ENCODE measurements around the gene RAD51B.

RAD51B gene

GRCh38 chr14:68724914-68725313 is 905.3 kb downstream of the RAD51B start:
- no peak for DNase-seq (ENCODE audit: low read depth)

GRCh38 chr14:68726093-68726695 is 906.6 kb downstream of the RAD51B start:
- no peak for DNase-seq (ENCODE audit: low read depth)

GRCh38 chr14:68727315-68728047 is 907.9 kb downstream of the RAD51B start:
- no peak for DNase-seq (ENCODE audit: low read depth)

- no peak for DNase-seq (ENCODE audit: low read depth)
Observed at GRCh38 chr14:68728342-68729106, 908.9 kb downstream of the RAD51B start.

DNA sequence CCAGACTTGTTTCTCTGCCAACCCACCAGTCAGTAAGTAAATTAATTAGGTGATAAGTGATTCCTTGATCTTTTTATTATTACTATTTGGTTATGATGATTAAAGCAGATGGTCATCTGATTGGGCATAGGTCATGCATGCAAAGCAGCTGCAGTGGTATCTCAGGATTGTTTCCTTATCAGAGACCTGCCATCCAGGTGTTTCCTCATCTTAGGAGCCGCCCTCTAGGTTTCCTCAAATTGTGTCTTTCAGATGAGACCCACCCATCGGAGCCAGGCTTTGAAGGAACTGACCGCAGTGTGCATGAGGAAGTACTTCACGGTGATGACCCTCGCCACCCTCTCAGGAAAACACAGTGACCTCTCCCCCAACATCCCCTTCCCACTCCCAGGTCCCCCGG is 910.0 kb downstream of the RAD51B start:
- no peak for DNase-seq (ENCODE audit: low read depth)

- no peak for DNase-seq (ENCODE audit: low read depth)
Observed at GRCh38 chr14:68730348-68730747, 910.8 kb downstream of the RAD51B start.

DNA sequence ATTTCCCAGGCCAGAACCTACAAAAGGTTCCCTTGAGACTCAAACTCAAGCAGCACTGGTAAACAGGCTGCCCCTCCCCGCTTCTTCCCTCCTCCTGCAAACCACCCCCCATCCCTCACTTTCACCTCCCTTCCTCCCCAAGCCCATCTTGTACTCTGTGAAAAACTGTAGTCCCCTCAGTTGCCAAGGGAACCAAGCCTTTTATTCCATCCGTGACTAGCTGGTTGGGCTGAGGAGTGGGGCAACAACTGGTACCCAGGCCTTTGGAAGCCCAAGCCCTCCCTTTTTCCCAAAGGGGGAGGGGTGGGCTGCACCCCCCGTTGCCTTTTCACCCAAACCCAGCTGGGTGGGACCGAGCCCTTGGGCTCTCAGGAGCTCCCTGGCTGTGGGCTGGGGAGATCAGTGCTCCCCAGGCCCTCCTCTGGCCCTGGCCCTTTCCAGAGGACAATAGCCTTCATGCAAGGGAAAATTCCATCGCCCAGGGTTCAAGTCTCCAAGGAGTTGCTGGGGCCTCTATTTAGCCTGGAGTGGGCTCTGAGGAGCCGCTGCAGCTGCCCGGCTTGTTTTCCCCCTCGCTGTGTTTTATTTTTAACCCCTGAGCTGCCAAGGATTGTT is 911.3 kb downstream of the RAD51B start:
- no peak for DNase-seq (ENCODE audit: low read depth)

- no peak for DNase-seq (ENCODE audit: low read depth)
Observed at GRCh38 chr14:68733086-68733914, 913.7 kb downstream of the RAD51B start.

DNA sequence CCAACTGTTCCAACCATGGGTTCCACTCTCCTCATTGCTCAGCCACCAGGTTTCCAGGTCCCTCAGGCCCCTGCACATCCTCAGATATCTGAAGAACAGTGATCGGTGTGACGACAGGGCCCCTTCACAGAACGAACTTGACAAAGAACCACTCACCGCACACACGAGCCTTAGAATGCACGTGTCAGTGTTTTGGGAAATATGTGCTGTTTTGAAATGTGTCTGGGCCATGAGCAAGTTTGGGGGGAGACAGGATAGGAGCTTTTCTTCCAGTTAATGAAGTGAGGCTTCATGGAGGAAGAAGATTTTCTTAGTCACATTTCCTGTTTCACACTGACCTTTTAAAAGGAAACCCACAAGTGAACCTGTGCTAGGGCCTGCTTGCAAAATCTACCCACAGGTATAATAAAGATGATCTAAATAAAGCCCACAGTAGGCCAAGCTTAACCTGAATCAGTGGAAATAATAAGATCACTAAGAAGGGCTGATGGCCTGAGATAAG is 914.7 kb downstream of the RAD51B start:
- peak; percentile 33 for DNase-seq (ENCODE audit: low read depth)

GRCh38 chr14:68735856-68736255 is 916.3 kb downstream of the RAD51B start:
- DNase-seq (ENCODE audit: low read depth): no peak

DNA sequence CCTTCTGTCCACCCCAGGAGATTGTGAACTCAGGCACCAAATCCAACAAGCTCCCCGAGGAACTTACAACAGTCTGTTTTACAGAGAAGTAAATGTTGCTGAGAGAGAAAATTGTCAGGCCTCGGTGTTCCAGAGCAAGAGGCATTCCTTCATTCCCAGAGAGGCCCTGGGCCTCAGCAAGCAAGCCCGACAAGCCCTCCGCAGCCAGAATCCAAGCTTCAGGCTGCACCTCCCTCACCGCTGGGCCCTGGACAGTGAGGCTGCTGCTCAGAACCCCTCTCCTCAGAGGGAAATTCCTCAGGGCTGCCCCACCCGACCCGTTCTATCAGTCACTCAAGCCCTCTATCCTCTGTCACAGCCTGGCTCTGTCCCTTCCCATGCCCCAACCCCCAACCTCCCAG is 916.9 kb downstream of the RAD51B start:
- no peak for DNase-seq (ENCODE audit: low read depth)

DNA sequence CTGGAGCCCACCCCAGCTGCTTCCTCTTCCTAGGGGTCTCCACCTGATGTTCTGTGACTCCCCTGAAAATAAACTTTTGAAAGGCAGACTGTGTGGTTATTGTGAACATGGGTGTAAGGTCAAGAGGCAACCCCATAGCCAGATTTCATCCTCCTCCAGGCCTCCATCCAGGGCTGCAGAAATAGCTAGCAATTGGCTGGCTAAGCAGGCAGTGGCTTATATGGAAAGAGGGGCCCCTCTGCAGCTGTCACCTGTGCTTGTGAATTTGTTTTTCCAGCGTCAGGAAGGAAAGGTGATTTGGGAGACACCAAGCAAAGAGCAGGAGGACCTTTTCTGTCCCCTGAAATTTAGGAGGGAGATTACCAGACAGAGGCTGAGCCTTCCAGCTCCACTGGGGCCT is 917.5 kb downstream of the RAD51B start:
- no peak for DNase-seq (ENCODE audit: low read depth)

DNA sequence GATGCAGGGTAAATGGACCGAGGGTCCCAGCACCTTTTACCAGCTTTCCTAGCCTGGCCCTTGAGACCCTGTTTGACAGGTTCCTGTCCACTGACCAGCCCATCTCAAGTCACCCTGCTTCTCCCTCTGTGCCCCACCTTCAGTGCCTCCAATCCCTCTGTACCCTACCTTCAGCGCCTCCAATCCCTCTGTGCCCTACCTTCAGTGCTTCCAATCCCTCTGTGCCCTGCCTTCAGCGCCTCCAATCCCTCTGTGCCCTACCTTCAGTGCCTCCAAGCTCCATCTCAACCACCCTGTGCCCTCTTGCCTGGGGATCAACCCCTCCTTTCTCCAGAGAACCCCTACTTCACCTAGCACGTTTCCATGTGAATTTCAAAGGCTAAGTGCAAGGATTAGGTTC is 919.0 kb downstream of the RAD51B start:
- no peak for DNase-seq (ENCODE audit: low read depth)

GRCh38 chr14:68739701-68740100 is 920.1 kb downstream of the RAD51B start:
- no peak for DNase-seq (ENCODE audit: low read depth)

DNA sequence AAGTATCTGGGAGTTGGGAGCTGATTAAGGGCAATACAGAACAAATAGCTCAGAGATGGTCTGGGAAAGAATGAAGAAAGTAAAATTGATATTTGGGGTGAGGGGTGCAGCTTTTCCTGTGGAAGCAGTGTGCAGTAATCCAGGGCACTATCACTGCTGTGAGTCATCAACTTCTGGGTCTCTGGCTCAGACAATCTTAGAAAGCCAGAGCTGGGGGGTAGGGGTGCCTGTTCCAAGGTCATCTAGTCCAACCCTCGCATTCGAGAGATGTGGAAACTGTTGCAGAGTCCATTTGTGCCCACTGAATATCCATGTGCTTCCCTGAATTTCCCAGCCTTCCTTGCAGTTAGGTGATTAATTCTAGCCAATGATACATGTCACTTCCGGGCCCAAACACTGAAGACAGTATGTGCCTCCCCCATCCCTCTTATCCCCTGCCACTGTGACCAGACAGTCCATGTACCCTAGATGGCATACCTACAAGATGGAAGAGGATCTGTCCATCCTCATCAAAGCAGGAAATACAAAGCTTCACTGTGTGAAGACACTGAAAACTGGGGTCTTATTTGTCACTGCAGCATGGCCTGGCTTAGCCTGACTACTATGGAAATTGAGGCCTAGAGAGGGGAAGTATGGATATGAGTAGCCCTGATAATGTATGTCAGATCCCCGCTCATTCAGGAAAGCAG is 921.4 kb downstream of the RAD51B start:
- DNase-seq (ENCODE audit: low read depth): no peak

- no peak for DNase-seq (ENCODE audit: low read depth)
Observed at GRCh38 chr14:68741477-68741791, 921.9 kb downstream of the RAD51B start.

GRCh38 chr14:68741839-68742470 is 922.4 kb downstream of the RAD51B start:
- DNase-seq (ENCODE audit: low read depth): no peak

DNA sequence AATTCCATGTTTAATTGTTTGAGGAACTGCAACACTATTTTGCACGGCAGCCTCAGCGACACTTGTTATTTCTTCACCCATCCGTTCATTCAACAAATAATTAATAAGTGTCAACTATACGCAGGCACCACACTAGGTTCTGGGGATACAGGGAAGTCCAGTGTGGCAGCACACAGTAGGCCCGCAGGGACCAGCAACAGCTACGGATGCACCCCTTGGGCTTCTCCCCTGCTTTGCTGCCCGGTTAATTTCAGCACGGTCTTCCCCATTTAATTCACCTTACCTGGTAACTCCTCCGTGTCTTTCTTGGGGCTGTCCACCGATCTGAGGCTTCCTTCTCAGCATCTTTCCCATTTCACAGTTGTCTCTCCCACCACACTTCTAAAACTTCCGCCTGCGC is 925.0 kb downstream of the RAD51B start:
- DNase-seq (ENCODE audit: low read depth): no peak

DNA sequence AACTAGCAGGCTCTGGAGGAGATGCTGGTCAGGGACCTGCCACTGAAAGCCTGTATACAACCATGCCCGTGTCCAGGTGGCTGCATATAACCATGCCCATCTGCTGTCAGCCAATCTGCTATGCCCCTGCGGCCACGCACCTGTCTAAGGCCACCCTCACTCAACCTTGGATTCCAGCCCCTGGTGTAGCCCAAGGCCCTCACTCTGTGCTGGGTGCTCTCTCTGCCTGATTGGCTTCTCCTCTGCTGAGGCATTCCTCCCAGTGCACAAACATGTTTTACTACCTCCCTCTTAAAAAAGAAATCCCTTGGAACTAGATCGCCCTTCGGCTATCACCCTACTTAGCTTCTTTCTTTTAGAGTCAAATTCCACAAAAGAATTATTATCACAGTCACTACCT is 927.8 kb downstream of the RAD51B start:
- DNase-seq (ENCODE audit: low read depth): no peak

DNA sequence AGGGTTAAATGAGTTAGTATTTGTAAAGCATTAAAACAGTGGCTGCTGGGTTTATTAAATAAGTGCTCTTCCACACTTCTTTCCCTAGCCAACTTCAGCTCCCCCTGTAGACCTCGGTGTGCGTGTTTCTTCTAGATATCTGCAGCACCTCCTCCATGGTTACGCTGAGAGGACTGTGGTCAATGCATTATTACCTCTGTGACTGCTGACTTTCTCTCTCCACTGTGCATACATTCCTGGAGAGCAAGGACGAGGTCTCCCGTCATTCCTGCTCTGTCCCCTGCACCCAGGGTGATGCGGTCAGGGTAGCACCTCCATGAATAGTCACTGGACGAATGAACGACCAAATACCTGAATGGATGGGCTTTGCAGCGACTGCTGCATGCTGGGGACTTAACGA is 928.7 kb downstream of the RAD51B start:
- DNase-seq (ENCODE audit: low read depth): no peak

DNA sequence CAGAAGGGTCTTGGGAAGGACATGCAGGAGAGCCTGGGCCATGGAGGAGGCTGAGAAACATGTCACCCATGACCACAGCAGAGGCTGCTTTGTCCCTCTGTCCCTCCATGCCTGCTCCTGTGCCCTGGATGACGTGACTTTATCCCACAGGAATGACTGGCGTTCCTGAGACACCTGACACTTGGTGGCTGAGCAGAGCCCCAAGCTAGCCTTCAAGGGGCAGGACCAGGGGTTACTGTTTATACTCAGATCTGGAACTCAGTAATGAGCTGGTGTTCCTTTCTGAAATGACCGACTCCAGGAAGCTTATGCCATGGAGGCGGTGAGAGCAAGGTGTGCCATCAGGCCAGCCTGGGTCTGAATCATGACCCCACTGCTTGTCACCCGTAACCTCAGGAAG is 929.1 kb downstream of the RAD51B start:
- no peak for DNase-seq (ENCODE audit: low read depth)
